ENCODE data around the gene XXYLT1.

The XXYLT1 gene

DNA sequence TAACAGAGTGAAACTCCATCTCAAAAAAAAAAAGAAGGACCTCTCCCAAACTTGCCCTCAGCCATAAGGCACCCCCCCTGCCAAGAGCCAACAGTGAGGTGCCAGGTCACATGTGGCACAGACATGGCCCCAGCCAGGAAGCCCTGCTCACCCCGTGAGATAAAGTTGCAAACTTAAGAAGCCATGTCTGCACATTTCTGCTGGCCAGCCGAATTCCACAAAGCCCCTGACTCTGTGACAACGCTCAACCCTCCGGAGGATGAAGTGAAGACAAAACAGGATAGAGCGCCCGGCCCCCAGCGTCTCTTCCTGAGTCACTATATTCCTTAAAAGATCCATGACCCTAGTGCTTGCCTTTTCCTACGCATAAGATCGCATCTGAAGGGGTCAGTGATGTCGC lies 188.1 kb downstream of the XXYLT1 start:
- no peak for DNase-seq

DNA sequence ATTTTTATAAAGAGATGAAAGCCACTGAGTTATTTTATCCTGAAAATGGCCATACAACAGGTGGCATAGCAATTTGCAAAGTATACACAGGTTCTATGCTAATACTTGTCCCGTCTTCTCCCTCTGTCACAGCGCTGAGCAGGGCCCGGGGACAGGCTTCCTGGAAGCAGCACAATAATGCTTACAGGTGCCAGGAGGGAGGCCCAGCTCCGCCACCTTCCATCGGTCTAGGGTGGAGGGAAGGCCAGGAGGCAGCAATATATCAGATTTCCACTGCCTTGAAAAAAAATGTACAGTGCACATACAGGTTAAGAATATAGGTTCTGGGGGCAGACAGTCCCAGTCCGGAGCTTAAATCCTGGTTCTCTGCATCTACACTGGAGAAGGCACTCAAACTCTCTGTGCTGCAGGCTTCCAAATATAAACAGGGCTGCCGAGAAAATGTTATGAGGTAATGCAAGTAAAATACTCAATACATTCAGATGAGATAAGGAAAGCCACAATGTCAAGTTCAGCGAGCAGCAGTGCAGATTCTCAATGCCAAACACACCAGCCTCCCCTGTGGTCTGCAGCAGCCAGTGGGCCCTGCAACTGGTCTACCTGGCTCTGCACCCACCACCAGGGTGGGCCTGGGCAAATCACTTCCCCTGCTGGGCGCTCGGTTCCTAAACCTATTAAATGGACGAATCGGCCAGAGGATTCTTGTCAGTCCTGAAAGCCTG lies 189.6 kb downstream of the XXYLT1 start:
- no peak for DNase-seq

DNA sequence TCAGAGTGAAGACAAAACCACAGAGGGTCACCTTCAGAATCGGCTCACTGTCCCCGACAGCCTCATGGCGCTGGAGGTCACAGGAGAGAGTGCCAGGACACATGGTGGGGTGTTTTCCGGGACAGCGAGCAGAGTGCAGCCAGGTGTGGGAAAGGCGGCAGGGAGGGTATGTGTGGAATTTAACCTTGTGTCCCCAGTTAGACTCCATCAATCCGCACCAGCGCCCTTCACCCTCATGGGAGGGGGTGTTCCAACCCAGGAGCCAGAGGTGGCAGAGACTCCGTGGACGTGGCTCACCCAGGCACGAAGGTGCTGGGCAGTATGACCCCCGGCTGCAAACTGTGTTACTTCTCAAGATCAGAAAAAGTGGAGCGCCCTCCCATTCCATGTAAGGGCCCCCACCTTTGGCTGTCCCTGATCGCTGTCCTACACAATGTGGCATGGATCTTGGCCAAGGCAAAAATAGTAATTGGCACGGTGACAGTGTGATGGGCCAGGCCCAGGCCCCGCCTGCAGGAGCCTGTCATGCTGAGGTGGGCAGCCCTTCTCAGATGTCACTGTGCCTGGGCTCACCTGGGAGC lies 190.3 kb downstream of the XXYLT1 start:
- no peak for DNase-seq

DNA sequence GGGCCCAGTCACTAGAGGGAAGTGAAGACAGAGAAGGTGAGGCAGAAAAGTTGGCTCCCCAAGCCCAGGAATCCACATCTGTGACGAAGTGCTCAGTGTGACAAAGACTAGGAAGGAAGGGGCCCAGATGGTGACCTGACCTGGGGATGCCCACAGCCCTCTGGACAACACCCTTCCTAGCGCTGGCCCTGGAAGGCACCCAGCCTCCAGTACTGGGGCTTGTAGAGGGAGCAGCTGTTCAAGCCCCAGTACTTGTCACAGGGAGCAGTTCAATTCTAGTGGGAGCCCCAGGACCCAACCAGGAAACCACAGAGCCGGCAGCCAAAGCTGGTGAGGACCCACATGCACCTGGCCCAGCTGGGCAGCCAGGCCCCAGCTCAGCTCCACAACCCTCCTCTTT lies 190.8 kb downstream of the XXYLT1 start:
- no peak for DNase-seq

DNA sequence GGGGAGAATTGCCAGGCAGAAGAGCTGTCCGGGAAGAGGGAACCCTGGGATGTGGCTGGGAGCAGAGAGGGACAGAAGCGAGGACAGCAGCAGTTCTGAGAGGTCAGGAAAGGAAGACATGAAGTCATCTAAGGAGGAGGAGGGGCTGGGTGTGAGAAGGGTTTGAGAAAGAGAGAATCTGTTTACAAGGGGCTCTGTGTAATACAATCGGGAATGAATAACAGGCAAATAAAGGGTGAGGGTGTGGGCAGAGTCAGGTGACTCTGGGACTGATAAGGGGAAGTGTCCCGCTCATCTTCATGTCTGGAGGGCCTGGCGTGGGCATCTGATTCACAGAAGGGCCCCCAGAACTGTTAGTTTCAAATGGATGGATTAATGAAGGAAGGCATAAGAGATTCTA lies 191.3 kb downstream of the XXYLT1 start:
- no peak for DNase-seq

DNA sequence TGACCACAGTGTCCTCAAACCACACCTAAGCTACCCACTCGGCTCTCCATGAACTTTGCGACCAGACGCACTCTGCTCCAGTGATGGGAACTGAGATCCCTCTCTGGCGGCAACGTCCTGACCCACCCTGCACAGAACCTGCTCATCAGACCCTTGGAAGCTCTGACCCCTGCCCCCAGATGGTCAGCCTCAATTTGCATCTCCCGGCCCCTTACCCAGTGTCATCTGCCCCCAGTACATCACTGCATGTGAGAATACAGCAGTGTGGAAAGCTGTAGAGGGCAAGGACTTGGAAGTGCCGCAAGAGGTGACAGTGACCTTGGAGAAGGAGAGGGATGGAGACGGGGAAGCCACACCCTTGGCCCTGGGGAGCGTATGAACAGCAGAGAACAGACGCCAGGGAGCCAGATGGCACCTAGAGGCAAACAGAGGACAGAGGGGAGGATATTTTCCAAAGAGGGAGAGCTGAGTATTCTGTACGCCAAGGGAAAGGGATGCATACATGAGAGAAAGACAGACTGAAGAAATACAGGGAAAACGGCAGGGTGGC lies 192.0 kb downstream of the XXYLT1 start:
- no peak for DNase-seq

DNA sequence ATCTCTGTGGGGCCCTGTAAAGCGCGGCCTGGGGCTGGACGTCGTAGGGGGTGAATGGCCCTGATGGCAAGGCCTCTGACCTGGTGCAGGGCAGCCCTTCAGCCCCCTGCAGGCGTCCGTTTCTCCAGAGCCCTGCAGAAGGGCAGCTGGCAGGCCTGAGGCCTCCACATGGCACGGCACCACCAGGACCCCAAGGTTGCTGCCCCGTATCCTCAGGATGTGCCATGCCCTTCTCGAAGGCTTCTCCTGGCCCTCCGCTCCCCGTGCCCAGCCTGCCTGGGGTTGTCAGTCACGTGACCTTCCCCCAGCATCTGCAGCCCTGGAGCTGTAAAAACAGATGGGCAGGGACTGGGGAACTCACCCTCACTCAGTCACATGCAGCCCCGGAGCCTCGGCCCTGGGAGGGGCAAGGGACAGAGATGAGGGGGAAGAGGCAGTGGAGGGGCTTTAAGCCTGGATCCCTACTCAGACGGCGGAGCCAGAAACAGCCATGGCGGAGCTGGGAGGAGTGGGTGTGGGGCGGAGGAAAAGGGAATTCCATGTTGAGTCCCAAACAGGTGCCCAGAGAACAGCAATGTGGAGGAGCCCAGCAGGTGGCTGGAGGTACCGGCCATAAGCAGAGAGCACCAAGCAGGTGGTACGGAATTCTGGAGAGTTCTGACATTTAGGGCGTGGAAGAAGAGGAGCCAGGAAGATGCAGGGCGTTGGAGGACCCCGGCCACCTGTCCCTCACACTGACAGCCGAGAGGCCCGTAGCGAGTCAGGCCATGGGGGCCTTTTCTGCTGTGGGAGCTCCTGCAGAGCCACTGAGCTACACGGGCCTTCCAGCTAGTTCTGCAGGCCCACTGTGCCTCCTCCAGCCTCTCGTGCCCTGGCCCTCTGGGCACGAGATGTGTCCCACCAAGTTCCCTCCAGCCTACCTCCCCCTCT lies 193.1 kb downstream of the XXYLT1 start:
- no peak for DNase-seq

DNA sequence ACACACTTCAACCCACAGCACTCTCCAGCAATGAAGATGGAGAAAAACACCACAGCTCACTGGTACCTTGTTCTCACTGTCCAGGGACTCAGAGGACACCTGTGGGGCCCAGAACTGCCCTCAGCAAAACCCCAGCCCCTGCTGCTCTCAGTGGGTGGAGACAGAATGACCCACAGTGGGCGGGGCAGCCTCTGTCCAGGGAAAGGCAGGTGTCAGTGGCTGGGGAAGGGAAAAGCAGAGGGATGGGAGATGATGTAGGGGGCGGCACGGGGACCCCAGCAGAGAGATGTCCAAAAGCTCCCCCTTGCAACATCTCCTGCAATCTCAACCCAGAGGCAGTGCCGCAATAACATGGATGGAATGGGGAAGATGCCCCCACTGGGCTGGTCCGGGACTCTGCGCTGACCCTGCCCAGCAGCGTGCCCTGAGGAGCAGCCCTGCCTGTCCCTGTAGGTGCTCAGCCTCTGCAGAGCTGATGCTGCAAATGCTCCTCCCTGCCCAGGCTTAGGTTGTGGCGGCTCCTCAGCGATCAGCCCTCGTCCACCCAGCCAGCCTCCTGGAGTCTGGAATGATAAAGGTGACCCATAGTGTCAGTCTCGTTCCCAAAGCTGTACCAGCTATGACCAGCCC lies 193.9 kb downstream of the XXYLT1 start:
- DNase-seq: no peak

DNA sequence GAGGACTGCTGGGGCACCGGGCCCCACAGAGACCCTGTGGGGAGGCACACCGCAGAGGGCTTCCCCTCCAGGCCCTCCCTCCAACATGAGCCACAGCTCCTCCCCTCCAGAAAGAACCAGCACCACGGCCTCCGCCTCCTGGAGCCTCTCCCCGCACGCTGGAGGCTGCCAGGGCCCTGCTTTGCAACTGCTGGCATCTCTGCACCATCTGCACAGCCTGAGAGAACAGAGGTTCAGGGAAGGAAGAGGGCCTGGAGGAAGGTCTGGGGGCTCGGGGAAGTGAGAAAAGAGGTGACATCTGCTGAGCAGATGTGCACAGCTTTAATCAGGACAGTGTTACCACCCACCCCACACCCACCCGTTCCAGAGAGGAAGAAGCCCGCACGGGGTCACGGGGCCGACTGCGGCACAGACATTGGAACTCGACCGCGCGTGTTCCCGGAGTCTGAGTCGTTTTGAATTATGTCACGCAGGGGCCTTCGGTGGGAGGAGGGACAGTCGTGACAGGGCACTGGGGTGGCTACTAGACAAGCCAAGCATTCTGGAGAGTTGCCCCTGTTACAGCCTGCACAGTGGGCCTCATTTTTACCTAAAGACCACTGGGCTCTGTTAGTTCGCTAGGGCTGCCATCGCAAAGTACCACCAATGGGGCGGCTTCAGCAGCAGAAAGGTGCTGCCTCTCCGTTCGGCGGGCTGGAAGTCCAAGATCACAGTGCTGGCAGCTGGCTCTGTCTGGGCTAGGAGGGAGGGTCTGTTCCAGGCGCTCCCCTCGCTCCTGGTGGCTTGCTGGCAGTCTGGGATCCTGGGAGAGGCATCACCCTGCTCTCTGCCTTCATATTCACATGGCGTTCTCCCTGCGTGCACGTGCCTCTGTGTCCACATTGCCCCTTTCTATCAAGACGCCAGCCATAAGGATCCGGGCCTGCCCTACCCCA lies 194.8 kb downstream of the XXYLT1 start:
- no peak for DNase-seq

DNA sequence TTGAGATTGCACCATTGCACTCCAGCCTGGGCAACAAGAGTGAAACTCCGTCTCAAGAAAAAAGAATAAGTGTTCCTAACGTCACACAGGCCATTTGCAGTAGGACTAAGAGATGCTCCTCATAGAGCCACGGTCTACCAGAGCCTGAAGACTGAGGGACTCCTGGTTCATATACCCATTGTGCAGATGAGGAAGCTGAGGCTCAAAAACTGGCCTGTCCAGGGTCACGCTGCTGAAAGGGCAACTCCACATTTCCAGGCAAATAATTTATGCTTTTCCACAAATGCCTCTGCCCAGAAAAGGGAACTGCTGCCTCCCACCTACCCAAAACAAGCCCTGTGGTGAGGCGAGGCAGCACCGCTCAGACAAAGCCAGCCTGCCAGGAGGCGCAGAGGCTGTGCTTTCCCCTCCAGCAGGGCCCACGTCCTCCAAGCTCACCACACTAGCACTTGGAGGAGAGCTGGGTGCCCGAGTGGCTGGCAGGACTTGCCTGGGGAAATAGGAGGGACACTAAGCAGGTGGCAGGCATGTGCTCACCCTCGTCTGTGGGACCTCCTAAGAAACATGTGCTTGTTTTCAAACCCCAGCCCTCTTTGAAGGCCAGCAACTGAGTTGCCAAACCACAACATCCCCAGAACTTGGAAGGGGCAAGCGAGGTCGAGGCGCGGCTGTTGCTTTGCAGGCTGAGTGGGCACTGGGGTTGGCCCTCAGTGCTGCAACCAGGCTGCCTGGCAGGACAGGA lies 195.6 kb downstream of the XXYLT1 start:
- DNase-seq: no peak

DNA sequence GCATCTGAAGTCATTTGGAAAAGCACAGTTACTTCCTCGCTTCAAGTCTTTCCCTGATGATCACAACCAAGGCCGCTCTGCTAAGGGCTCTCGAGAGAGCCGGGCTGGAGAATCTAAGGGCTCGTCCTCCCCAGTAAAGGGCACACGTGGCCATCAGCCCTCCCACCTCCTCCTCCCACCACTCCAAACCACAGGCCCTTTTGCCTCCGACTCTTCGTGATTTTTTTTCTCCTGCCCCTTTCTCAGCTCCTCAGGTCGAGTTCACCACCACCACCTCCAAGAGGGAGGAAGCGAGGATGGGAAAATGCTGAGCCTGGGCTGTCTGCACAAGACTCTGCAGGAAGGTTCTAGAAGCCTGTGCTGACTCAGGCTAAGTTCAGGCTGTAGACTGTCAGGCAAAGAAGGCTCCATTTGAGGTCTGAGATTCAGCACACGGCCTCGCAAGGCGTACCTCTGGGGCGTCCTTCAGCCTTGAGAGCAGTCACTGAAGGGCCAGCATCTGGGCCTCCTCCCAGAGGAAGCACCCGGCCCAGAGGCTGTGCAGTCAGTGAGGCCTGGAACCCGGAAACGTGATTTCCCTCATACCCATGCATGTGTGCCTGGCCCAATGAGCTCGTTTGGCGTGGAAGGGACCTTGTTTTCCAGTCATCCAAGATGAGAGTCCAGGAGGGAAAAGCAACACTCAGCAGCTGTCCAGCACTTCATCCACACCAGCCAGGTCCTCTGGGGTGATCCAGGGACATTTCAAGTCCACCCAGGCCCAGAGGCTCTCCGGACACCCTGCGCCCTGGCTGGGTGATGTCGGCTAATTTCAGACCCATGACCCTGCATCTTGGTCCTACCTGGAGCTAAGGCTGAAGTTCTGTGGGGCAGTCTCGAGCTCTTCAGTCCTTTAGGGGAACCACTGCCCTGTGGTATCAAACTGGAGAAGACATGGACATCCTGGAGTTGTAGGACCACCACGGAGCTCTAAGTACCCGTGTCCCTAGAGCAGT lies 196.8 kb downstream of the XXYLT1 start:
- DNase-seq: no peak

DNA sequence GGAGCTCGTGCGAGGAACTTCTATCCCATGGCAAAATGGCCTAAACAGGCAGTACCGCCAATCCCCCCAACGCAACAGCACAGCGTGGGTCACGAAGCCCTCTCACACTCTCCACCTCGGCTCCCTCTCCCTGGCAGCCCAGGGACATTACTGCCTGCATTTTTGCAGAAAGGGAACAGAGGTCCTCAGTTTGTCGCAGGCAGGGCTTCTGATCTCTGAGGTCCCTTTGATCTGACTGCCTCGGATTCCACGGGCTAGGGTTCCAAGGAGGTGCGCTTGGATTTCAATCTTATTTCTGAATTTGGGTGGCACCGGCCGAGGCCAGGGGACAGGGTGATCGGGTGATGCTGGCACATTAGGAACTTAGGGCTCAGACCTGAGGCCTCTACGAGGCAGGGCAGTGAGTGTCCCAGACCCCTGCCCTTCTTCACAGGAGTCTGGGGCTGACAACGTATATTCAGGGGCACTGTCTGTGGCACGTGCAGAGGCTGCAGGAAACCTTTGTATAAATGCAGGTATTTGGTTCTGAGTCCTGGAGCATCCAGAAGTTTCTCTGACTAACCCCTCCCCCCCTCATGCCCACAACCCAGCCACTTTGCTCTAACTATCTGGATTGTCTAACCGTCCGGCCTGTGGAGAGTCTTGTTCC lies 197.9 kb downstream of the XXYLT1 start:
- no peak for DNase-seq

DNA sequence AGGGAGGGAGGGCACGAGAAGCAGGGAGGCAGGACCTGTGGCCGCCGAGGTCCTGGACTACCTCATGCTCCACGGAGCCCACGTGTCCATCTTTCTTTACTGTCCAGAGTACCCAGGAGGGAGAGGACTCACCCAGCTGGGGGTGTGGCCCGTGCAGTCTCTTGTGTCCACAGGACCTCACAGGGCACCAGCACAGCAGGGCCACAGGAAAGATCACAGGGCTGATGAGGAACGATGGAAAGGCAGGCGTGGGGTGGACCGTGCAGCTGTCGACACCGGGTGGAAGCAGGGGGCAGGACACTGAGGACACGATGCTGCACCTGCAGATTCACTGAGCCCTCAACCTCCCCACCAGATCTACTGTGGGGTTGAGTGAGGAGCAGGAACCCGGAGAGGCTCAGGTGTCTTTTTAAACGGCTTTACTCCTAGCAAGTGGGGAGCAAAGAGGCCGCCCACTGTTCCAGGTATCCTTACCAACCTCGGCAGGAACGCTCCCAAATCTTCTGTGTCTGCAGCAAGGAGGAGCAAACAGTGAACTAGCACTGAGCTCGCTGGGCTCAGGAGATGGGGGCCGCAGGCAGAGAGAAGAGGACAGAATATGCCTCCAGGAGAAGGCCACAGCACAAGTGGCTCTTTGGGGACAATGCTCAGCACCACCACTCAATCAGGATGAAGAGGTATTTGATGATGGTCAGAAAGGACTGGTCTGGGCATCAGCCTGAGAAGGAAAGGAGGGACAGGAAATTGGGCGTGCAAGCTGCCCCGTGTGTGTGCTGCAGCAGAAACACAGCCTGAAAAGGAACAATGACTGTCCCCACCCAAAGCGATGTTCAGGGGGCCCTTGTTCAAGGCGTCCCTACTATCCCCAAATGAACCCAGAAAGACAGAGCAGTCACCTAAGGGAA lies 198.8 kb downstream of the XXYLT1 start:
- DNase-seq: no peak

DNA sequence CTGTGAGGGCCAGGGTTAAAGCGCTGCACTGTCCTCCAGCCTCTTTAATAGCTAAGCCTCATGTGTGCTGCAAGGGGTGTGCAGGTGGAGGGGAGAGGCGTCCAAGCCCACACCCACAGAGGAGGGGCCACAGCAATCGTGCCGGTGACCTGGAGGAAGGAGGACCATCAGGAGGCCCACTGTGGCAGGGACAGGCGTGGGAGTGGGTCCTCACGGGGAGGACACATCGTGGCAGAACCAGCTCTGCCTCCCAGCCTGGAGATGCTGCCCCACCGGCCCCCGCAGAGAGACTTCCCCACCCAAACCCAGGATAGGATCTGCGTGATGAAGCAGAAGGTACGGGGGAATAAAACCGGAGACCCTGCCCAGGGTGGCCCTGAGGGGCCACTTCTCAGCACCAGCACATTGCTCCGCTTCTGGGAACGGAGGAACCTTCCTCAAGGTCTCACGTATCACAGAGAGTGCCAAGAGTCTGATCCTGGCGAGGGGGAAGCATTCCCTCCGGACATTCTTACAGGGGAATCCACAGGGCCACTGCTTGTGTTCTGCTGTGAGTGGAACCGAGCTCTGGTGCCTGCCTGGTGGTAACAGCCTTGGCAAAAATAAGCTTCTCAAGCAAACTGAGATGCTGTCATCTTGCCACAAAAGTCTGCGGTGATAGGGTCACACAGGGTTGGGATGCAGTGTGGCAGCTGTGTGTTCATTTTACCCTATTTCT lies 199.8 kb downstream of the XXYLT1 start:
- no peak for DNase-seq

DNA sequence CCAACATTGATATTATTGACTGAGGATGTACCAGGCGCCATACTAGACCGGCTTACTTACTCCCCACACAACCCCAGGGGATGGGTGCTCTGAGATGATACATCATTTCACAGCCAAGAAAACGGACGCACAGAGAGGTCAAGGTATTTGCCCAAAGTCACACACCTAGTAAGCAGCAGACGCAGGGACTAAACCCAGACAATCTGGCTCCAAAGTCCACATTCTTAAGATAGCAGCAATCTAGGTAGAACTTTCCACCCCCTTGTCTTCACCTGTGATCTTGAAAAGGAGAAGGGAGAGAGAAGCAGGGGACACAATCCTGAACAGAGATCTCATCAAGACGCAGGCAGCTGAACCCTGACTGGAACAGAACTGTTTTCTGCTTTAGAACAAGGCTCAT lies 200.6 kb downstream of the XXYLT1 start:
- DNase-seq: no peak
